Measurements from ENCODE around the gene DFFB. TPM values are rescaled to one million over a fixed set of nuclear protein-coding genes. Genes with fewer than 3 reads are reported as not detected.

DFFB gene
- total and polyA plus RNA-seq, 9 of the 15 experiments (the other 6 are each of a cell fraction or from before 2014, with no cell fraction given) = 2.3 to 15.8 (median 11.5) TPM

GRCh38 chr1:3858231-3858981 lies 1.1 kb downstream of the DFFB start:
- Histone ChIP-seq H3K4me1 (replicated peaks in 1 of 2; ENCODE audit: control insufficient read depth in 2 of 2, insufficient read depth in 2 of 2, low read length in 2 of 2) (peaks cover 10 to 37% of the 10 kb centered on the region in 2 experiments; a peak in 3 of 5 replicates), H3K9me3 (replicated peaks; ENCODE audit: control insufficient read depth, insufficient read depth, low read depth, low read length) (no peaks in the 10 kb centered on the region), H3K9ac (ENCODE audit: insufficient read depth in 1 of 2, low read depth in 2 of 2, low read length in 2 of 2) (peak overlapping the region; percentile 75 to 93; a peak in 3 of 4 replicates), H3K27ac (ENCODE audit: extremely low read depth, low read depth, low read length) (no peak overlapping the region), H4K20me1 (replicated peaks; ENCODE audit: control insufficient read depth, insufficient read depth, low read length) (peaks cover 4% of the 10 kb centered on the region; the same call in 1 of the 2 replicates), H3K36me3 (ENCODE audit: control insufficient read depth, insufficient read depth, low read length) (peaks cover 8% of the 10 kb centered on the region; the same call in 2 of the 3 replicates), H2AFZ (ENCODE audit: low read depth, low read length) (no peak overlapping the region), H3K79me2 (ENCODE audit: control insufficient read depth, insufficient read depth, low read length) (peaks cover 42% of the 10 kb centered on the region), H3K9me1 (ENCODE audit: control insufficient read depth, insufficient read depth, low read length) (no peaks in the 10 kb centered on the region), H3K27me3 (ENCODE audit: control insufficient read depth in 2 of 2, insufficient read depth in 2 of 2, low read length in 2 of 2) (no peaks in the 10 kb centered on the region), H3K4me3 (peak overlapping the region; percentile 90), H3K4me2 (ENCODE audit: insufficient read depth, low read length) (peak overlapping the region; percentile 99)
- WGBS (ENCODE audit: insufficient coverage, low coverage, missing lambda C conversion rate) = 71% methylated on average over 34 of the region's 34 CpGs
- peak in 3 of 4 experiments; percentile 24 to 37 (median 29) for DNase-seq (ENCODE audit: extremely low read depth in 1 of 4, low spot score in 3 of 4)
- FAIRE-seq = no peak
- intact Hi-C loops (cut with micrococcal nuclease) (loop anchor here (5.0 kb wide), 1 partner anchor 81 kb away; no protein-coding TSS in a partner anchor), in situ Hi-C loops (cut with MboI) (no loop called here)
- no TSS peak for BruUV-seq (replicated peaks)
- POLR2A ChIA-PET = interaction anchor here (0.6 to 1.9 kb wide), 6 partner anchors 9 to 65 kb away, joined by 3 to 10 read pairs (median 5); partner anchors contain the start of gene C1orf174
- peak; percentile 7 for ATAC-seq
- CTCF ChIA-PET (ENCODE audit: low intra/inter-chr PET ratio) = interaction anchor here (0.9 to 1.6 kb wide), 2 partner anchors 11 to 55 kb away, joined by 3 to 6 read pairs; no protein-coding TSS in a partner anchor
- TF ChIP-seq ZNF263 (CRISPR knock-in tag; IDR thresholded peaks at IDR 0.05; ENCODE audit: borderline replicate concordance) (no peak), ZBTB9 (CRISPR knock-in tag; IDR thresholded peaks at IDR 0.05) (no peak), ARID2 (IDR thresholded peaks at IDR 0.05) (no peak), BHLHE40 (IDR thresholded peaks at IDR 0.05; ENCODE audit: low read length) (peak; percentile 38; the same call in 1 of the 2 replicates), E2F6 (IDR thresholded peaks at IDR 0.05; ENCODE audit: borderline replicate concordance in 1 of 2, extremely low read depth in 1 of 2, insufficient read depth in 1 of 2, insufficient read length in 1 of 2, low read depth in 1 of 2, low read length in 1 of 2, poor library complexity in 1 of 2, severe bottlenecking in 1 of 2) (peak; percentile 42 to 75), ZBTB33 (CRISPR knock-in tag; IDR thresholded peaks at IDR 0.05) (peak; percentile 94), RBM25 (IDR thresholded peaks at IDR 0.05; ENCODE audit: low read depth, low read length, severe bottlenecking) (no peak), ZNF316 (IDR thresholded peaks at IDR 0.05) (peak; percentile 6; the same call in 1 of the 2 replicates), TRIM25 (IDR thresholded peaks at IDR 0.05; ENCODE audit: borderline replicate concordance) (no peak)

Data from K562 (cell line).